Immature natural killer cell (primary cell): ENCODE results near the gene PFKFB1. TPM values are rescaled to one million over a fixed set of nuclear protein-coding genes. Genes with fewer than 3 reads are reported as not detected.
A peak's percentile ranks its signal among the peaks of the same experiment; 100 is the strongest.

Experiments
- DNase-seq, 3 donors: peaks; one replicate each; pipeline ENCODE4 v3.0.0; 2022; ENCODE audit warnings: mixed read lengths in 1 of 3
- H3K27ac Mint-ChIP-seq, 6 donors: one replicate each; pipeline ENCODE4 v1.8.0; 2020; ENCODE audit warnings: mixed read lengths in 6 of 6, mild to moderate bottlenecking in 5 of 6, inconsistent platforms in 4 of 6, moderate library complexity in 3 of 6
- H3K27me3 Mint-ChIP-seq, 3 donors: one replicate each; pipeline ENCODE4 v1.8.0; 2020 to 2021; ENCODE audit warnings: low read depth in 3 of 3, mild to moderate bottlenecking in 3 of 3, mixed read lengths in 3 of 3, moderate library complexity in 3 of 3, inconsistent platforms in 1 of 3
- H3K36me3 Mint-ChIP-seq, 3 donors: one replicate each; pipeline ENCODE4 v1.8.0; 2020; ENCODE audit warnings: mixed read lengths in 3 of 3, inconsistent platforms in 2 of 3, mild to moderate bottlenecking in 2 of 3
- H3K4me1 Mint-ChIP-seq, 2 donors: one replicate each; pipeline ENCODE4 v1.8.0; 2020; ENCODE audit warnings: inconsistent platforms in 2 of 2, mild to moderate bottlenecking in 2 of 2, mixed read lengths in 2 of 2, moderate library complexity in 1 of 2
- H3K4me3 Mint-ChIP-seq, 5 donors: one replicate each; pipeline ENCODE4 v1.8.0; 2020; ENCODE audit warnings: mild to moderate bottlenecking in 5 of 5, mixed read lengths in 5 of 5, inconsistent platforms in 3 of 5, moderate library complexity in 3 of 5
- H3K9me3 Mint-ChIP-seq, 6 donors: one replicate each; pipeline ENCODE4 v1.8.0; 2020; ENCODE audit warnings: mild to moderate bottlenecking in 6 of 6, mixed read lengths in 6 of 6, inconsistent platforms in 4 of 6, moderate library complexity in 3 of 6
- polyA plus RNA-seq, 3 donors: library from polyadenylated mRNA; unstranded; fragments of 300-500 nt; fragmentation: Illumina TruSeq; gene quantifications; one replicate each; pipeline ENCODE4 v1.2.3, GENCODE V29; 2021

Gene PFKFB1
- polyA plus RNA-seq, result under 1 TPM in 2 of 3 donors, not detected in 1; 0.28 to 0.41 TPM

- DNase-seq, result no peak
- no peak within 1 kb of the TSS for H3K27ac Mint-ChIP-seq
- H3K4me1 Mint-ChIP-seq, result peaks cover under 1 to 2% of the 10 kb centered on the region in 2 donors
- no peaks in the 10 kb centered on the region for H3K9me3 Mint-ChIP-seq
- H3K36me3 Mint-ChIP-seq, result no peaks in the 10 kb centered on the region
- H3K27me3 Mint-ChIP-seq, result peaks cover 1 to 8% (median 2%) of the 10 kb centered on the region in 3 donors
- no peak within 1 kb of the TSS for H3K4me3 Mint-ChIP-seq
Observed at GRCh38 chrX:54994099-54994498, at the start of gene PFKFB1. Gene PFKFB1 (minus strand): TSS chrX:54994188. CDS start chrX:54994007, 181 bp downstream.

GRCh38 chrX:55041514-55041913 lies 47.5 kb upstream of the PFKFB1 start:
- DNase-seq, result no peak
- Mint-ChIP-seq H3K9me3 (peaks cover 0 to 3% (median 0%) of the 10 kb centered on the region in 6 donors), H3K27ac (no peak overlapping the region), H3K4me3 (no peak overlapping the region), H3K36me3 (no peaks in the 10 kb centered on the region), H3K4me1 (no peaks in the 10 kb centered on the region), H3K27me3 (peaks cover 0 to 3% (median 0%) of the 10 kb centered on the region in 3 donors)

DNA sequence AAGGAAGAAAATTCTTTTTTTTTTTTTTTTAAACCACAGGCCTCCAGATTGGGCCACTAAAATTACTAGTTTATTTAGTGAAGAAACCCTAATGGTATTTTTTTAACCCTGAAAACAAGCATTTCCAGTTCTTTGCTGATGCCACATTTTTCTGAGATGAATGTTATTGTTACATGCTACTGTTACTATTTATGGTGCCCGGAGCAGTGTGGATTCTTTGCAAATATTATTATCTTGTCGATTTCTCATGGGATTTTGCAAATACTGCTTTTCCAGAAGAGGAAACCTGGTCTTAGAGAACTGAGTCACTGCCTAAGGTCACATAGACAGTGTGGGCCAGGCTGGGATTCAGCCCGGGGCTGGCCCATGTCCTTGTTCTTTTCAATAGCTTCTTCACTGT lies 45.5 kb upstream of the PFKFB1 start:
- Mint-ChIP-seq H3K9me3 (peaks cover 0 to 3% (median 0%) of the 10 kb centered on the region in 6 donors), H3K36me3 (no peaks in the 10 kb centered on the region), H3K4me3 (no peak overlapping the region), H3K27me3 (peaks cover 0 to 4% (median 3%) of the 10 kb centered on the region in 3 donors), H3K4me1 (no peaks in the 10 kb centered on the region), H3K27ac (no peak overlapping the region)
- DNase-seq, result no peak

- Mint-ChIP-seq H3K27me3 (peaks cover 0 to 13% (median 1%) of the 10 kb centered on the region in 3 donors), H3K9me3 (no peaks in the 10 kb centered on the region), H3K36me3 (no peaks in the 10 kb centered on the region), H3K4me3 (no peak overlapping the region), H3K27ac (no peak overlapping the region), H3K4me1 (no peaks in the 10 kb centered on the region)
- DNase-seq, result no peak
Observed at GRCh38 chrX:55033429-55033828, 39.4 kb upstream of the PFKFB1 start.

DNA sequence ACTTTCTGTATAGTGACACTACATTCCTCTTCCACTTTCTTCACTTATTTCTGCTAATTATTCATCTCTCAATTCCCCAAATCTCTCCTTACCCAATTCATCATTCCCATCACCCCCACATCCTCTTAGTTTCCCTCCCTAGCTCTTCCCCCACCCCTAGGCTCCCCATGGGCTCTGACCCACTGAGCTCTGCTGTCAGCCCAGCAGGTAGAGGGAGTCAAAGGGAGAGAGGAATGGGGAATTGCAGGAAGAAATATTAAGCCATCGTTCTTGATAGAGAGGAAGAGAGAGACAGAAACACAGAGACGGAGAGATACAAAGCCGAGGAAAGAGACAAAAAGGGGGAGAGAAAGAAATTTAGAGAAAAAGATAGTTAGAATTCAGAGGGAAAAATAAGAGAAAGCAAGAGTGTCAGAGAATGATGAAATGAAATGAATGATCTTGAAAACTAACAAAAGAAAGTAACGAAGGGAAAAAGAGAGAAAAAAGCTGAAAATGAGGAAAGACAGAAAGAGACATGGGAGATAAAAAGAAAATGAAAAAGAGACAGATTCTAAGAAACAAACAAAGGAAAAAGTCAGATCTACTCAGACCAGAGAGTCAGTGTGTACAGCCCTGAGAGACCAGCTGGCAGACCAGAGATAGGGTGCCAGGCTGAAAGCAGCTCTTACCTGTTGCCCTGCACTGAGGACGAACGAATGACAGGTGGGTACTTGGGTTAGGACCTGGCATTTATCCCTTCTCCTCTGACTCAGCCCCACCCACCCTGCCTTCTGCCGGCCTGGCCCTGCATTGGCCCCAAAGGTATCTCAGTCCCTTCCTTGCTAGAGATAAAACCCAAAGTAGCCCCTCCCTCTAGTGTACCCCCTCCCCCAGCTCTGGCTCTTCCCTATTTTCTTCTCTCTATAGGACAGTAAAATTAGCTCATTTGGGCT lies 36.5 kb upstream of the PFKFB1 start, which contains the start of gene ALAS2:
TSS of gene ALAS2 (minus strand) at position 707 of the 935 bp plus-strand sequence. CDS start 4,977 bp downstream, outside the sequence.
- H3K27me3 Mint-ChIP-seq, result peaks cover 0 to 12% (median 3%) of the 10 kb centered on the region in 3 donors
- H3K4me1 Mint-ChIP-seq, result no peaks in the 10 kb centered on the region
- H3K4me3 Mint-ChIP-seq, result no peak within 1 kb of the TSS
- no peak within 1 kb of the TSS for H3K27ac Mint-ChIP-seq
- no peaks in the 10 kb centered on the region for H3K9me3 Mint-ChIP-seq
- no peaks in the 10 kb centered on the region for H3K36me3 Mint-ChIP-seq
- no peak for DNase-seq

GRCh38 chrX:55029291-55029690 lies 35.3 kb upstream of the PFKFB1 start:
- no peak overlapping the region for H3K4me3 Mint-ChIP-seq
- no peak for DNase-seq
- peaks cover 0 to 13% (median 3%) of the 10 kb centered on the region in 3 donors for H3K27me3 Mint-ChIP-seq
- no peaks in the 10 kb centered on the region for H3K36me3 Mint-ChIP-seq
- H3K9me3 Mint-ChIP-seq, result no peaks in the 10 kb centered on the region
- no peaks in the 10 kb centered on the region for H3K4me1 Mint-ChIP-seq
- H3K27ac Mint-ChIP-seq, result no peak overlapping the region

GRCh38 chrX:55028611-55029010 lies 34.6 kb upstream of the PFKFB1 start:
- DNase-seq, result no peak
- no peaks in the 10 kb centered on the region for H3K9me3 Mint-ChIP-seq
- H3K27me3 Mint-ChIP-seq, result peaks cover 0 to 13% (median 3%) of the 10 kb centered on the region in 3 donors
- H3K4me1 Mint-ChIP-seq, result no peaks in the 10 kb centered on the region
- H3K27ac Mint-ChIP-seq, result no peak overlapping the region
- no peak overlapping the region for H3K4me3 Mint-ChIP-seq
- H3K36me3 Mint-ChIP-seq, result no peaks in the 10 kb centered on the region

DNA sequence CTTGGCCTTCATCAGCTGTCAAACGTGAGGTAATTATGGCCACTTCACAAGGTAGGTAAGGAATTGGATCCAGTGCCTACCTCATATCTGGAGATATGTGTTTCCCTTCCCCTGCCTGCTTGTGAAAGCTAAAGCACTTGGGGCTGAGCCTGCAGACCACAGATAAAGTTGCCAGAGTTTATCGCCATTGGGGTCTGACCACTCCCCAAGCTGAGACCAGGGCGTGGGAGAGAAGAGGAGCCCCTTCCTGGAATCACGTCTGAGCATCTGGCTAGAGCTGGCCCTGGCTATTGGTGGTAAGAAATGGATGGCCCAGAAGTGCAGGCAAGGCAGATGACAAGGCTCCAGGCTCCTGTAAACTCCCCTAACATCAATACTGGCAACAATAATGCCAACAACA lies 34.1 kb upstream of the PFKFB1 start:
- no peaks in the 10 kb centered on the region for H3K4me1 Mint-ChIP-seq
- no peak for DNase-seq
- no peak overlapping the region for H3K4me3 Mint-ChIP-seq
- no peaks in the 10 kb centered on the region for H3K36me3 Mint-ChIP-seq
- H3K27ac Mint-ChIP-seq, result no peak overlapping the region
- no peaks in the 10 kb centered on the region for H3K9me3 Mint-ChIP-seq
- H3K27me3 Mint-ChIP-seq, result peaks cover 0 to 7% (median 3%) of the 10 kb centered on the region in 3 donors

GRCh38 chrX:55026840-55027239 lies 32.9 kb upstream of the PFKFB1 start:
- no peak for DNase-seq
- Mint-ChIP-seq H3K4me3 (no peak overlapping the region), H3K4me1 (no peaks in the 10 kb centered on the region), H3K36me3 (no peaks in the 10 kb centered on the region), H3K27ac (no peak overlapping the region), H3K9me3 (no peaks in the 10 kb centered on the region), H3K27me3 (peaks cover 0 to 5% (median 3%) of the 10 kb centered on the region in 3 donors)

DNA sequence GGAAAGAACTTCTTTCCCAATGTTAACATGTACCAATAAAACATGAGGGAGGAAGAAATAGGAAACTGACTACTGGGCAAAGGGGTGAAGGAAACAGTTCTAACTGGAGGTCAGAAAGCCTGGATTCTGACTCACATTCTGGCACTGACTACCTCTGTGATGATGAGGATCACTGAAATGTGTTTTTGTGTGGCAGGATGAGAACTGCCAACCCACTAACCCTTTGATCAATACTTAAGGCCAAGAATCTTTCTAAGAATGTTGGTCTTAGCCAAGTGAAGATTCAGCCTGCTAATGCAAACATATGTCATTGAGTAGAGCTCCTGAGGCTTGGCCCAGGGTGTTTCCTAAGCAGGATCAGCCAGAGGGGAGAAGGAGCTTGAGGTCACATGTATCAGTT lies 32.2 kb upstream of the PFKFB1 start:
- Mint-ChIP-seq H3K4me3 (no peak overlapping the region), H3K9me3 (no peaks in the 10 kb centered on the region), H3K27ac (no peak overlapping the region), H3K4me1 (no peaks in the 10 kb centered on the region), H3K36me3 (peaks cover 0 to 3% (median 0%) of the 10 kb centered on the region in 3 donors), H3K27me3 (peaks cover 0 to 6% (median 3%) of the 10 kb centered on the region in 3 donors)
- DNase-seq, result no peak

- DNase-seq, result no peak
- H3K27ac Mint-ChIP-seq, result no peak overlapping the region
- no peaks in the 10 kb centered on the region for H3K9me3 Mint-ChIP-seq
- no peak overlapping the region for H3K4me3 Mint-ChIP-seq
- peaks cover 0 to 3% (median 0%) of the 10 kb centered on the region in 3 donors for H3K27me3 Mint-ChIP-seq
- H3K4me1 Mint-ChIP-seq, result peaks cover 0 to 1% of the 10 kb centered on the region in 2 donors
- no peaks in the 10 kb centered on the region for H3K36me3 Mint-ChIP-seq
Observed at GRCh38 chrX:55014897-55015299, 20.9 kb upstream of the PFKFB1 start.

- Mint-ChIP-seq H3K4me1 (peaks cover 3 to 12% of the 10 kb centered on the region in 2 donors), H3K27ac (no peak overlapping the region), H3K4me3 (no peak overlapping the region), H3K36me3 (peaks cover 0 to 7% (median 3%) of the 10 kb centered on the region in 3 donors), H3K27me3 (peaks cover 0 to 5% (median 3%) of the 10 kb centered on the region in 3 donors), H3K9me3 (no peaks in the 10 kb centered on the region)
- no peak for DNase-seq
Observed at GRCh38 chrX:55011294-55011693, 17.3 kb upstream of the PFKFB1 start.

DNA sequence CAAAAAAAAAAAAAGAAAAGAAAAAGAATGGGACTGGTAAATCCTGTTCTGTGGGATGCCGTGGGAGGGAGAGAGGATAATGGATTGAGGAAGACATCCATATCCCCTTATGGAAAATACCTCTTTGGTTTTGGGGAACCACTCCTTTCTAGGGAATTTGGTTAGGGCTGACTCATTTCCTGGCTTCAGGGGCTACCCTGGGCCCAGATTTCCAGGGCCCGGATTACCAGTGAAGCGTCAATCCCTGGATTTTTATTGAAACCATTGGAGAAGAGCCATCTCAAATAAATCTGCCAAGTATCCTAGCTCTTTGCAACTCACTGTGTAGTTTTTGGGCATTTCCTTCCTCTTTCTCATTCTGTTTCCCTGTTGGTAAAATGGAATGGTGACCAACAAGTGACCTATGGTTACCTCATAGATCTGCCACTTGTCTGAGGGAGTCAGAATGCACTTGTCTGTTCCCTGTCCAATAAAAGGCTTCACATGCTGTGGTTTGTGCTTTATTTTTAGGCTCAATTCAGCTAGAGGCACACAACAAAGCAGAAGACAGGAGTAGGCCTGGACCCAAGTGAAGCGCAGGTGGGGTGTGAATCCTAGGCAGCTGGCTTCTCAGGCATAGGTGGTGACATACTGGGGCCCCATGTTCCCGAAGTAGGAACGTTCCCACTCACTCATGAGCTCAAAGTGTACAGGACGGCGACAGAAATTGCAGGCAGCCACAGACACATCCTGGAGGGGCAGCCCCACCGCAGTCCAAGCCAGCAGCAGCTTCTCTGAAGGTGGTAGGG lies 14.8 kb upstream of the PFKFB1 start:
- peaks cover 0 to 5% (median 3%) of the 10 kb centered on the region in 3 donors for H3K27me3 Mint-ChIP-seq
- peaks cover 3 to 16% (median 7%) of the 10 kb centered on the region in 3 donors for H3K36me3 Mint-ChIP-seq
- H3K27ac Mint-ChIP-seq, result peak overlapping the region in 4 of 6 donors; percentile 18 to 43 (median 31)
- H3K4me1 Mint-ChIP-seq, result peaks cover 12 to 22% of the 10 kb centered on the region in 2 donors
- DNase-seq, result no peak
- no peaks in the 10 kb centered on the region for H3K9me3 Mint-ChIP-seq
- peak overlapping the region in 1 of 5 donors; percentile 2 for H3K4me3 Mint-ChIP-seq
